ENCODE data around the gene PTPRA.
A peak's percentile ranks its signal among the peaks of the same experiment; 100 is the strongest.

Gene PTPRA

DNA sequence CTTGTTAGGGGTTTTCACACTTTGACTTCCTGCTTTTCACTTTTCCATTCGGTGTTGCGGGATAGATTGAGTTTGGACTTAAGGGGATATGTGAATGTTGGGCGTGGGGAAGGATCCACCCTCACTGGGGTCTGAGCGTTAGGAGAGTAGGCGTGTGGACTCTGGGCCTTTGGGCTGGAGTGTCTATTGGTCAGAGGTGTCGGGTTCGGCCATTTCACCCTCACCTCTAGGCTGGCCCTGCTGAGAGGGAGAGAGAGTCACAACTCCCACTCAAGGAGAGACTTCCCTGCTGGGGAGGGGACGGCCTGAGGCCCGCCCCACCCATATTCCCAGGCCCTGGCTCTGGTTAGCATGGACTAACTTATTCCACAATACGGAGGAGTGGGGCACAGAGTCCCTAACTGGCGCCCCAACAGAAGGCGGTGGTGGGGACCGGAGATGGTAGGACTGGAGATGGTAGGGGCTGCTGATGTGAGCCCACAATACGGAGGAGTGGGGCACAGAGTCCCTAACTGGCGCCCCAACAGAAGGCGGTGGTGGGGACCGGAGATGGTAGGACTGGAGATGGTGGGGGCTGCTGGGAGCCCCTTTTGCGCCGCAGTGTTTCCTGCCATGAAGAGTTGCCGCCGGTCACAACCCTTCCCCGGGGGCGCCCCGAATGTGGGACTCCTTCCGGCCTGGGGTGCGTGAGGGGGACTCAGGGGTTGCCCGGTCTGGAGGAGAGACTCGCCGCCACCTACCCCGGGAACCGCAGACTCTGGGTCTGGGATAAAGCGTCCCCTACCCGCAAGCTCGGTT lies 1.4 kb upstream of the PTPRA start:
- H3K4me3 ChIP-seq (ENCODE audit: insufficient read depth, low read depth, low read length) = peak overlapping the region; percentile 85
- peaks cover 15% of the 10 kb centered on the region for H3K4me1 ChIP-seq (ENCODE audit: control insufficient read depth, insufficient read depth, low read length)
- 54% methylated on average over 34 of the region's 34 CpGs for WGBS, 2 experiments
- no peaks in the 10 kb centered on the region for H3K36me3 ChIP-seq (ENCODE audit: control insufficient read depth, insufficient read depth, low read length)
- H3K9me3 ChIP-seq (ENCODE audit: control insufficient read depth, low read length) = no peaks in the 10 kb centered on the region
- no peak overlapping the region for H3K27ac ChIP-seq (ENCODE audit: insufficient read depth, low read depth, low read length, poor library complexity, severe bottlenecking)
- H3K27me3 ChIP-seq (ENCODE audit: control insufficient read depth, insufficient read depth, low read length, poor library complexity, severe bottlenecking) = peaks cover 26% of the 10 kb centered on the region

DNA sequence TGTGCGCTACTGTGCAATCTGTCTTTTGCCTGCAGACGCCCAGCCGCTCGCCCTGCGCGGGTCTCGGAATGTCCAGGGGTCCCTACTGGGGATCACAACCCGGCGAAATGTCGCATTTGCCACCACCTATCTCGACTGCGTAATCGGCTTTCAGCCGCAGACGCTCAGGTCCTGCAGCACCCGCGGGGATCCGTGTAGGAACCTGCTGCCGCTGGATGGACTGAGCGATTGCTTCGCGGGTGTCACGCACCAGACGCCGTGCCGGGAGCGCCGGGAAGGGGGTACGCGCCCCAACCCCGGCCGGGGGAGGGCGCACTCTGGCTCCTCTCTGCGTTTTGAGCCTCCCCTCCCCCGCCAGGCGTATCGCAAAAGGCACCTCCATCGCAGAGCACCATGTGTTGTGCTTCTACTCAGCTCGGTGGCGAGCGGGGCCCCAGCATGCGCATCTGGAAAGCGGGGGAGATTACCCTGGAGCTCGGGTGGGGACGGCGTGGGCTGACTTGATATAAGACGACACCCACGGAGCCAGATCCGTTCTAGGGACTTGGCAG lies 747 bp upstream of the PTPRA start:
- Histone ChIP-seq H3K27ac (ENCODE audit: insufficient read depth, low read depth, low read length, poor library complexity, severe bottlenecking) (no peak overlapping the region), H3K27me3 (ENCODE audit: control insufficient read depth, insufficient read depth, low read length, poor library complexity, severe bottlenecking) (peaks cover 26% of the 10 kb centered on the region), H3K4me3 (ENCODE audit: insufficient read depth, low read depth, low read length) (peak overlapping the region; percentile 85), H3K9me3 (ENCODE audit: control insufficient read depth, low read length) (no peaks in the 10 kb centered on the region), H3K36me3 (ENCODE audit: control insufficient read depth, insufficient read depth, low read length) (no peaks in the 10 kb centered on the region), H3K4me1 (ENCODE audit: control insufficient read depth, insufficient read depth, low read length) (peaks cover 15% of the 10 kb centered on the region)
- 1% methylated on average over 49 of the region's 49 CpGs for WGBS, 2 experiments

DNA sequence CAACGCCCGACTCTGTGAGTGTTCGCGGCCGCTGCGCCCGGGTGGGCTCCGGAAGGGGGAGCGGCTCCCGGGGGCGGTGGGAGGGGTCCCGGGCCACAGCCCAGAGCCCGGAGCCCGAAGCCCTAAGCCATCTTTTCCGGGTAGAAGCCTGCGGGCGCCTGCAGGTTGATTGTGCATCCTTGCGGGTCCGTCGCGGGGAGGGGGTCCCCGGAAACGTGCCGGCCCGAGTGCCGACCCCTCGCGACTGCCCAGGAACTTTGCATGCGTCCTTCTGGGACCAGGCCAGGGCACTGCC lies 413 bp downstream of the PTPRA start:
- WGBS, 2 experiments = 0% methylated on average over 29 of the region's 29 CpGs
- Histone ChIP-seq H3K36me3 (ENCODE audit: control insufficient read depth, insufficient read depth, low read length) (no peaks in the 10 kb centered on the region), H3K4me1 (ENCODE audit: control insufficient read depth, insufficient read depth, low read length) (peaks cover 15% of the 10 kb centered on the region), H3K4me3 (ENCODE audit: insufficient read depth, low read depth, low read length) (peak overlapping the region; percentile 85), H3K27ac (ENCODE audit: insufficient read depth, low read depth, low read length, poor library complexity, severe bottlenecking) (no peak overlapping the region), H3K27me3 (ENCODE audit: control insufficient read depth, insufficient read depth, low read length, poor library complexity, severe bottlenecking) (peaks cover 26% of the 10 kb centered on the region), H3K9me3 (ENCODE audit: control insufficient read depth, low read length) (no peaks in the 10 kb centered on the region)

DNA sequence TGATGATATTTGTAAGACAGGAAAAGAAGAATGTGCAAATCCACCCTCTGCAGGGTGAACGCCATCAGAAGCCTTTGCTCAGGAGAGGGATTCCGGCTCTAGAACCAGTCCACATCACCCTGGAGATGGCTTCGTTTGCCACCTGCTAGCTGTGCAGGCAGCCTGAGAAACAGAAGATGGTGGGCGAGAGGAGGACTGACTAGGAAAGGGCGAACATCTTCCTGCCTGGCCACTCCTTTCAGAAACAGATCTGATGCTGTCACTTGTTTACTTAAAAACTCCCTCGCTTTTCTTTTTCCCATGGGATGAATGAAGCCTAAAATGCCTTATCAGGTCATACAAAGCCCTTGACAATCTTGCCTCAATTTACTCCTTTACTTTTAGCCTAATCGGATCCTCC lies 1.2 kb downstream of the PTPRA start:
- Histone ChIP-seq H3K36me3 (ENCODE audit: control insufficient read depth, insufficient read depth, low read length) (no peaks in the 10 kb centered on the region), H3K4me3 (ENCODE audit: insufficient read depth, low read depth, low read length) (peak overlapping the region; percentile 85), H3K27me3 (ENCODE audit: control insufficient read depth, insufficient read depth, low read length, poor library complexity, severe bottlenecking) (peaks cover 26% of the 10 kb centered on the region), H3K9me3 (ENCODE audit: control insufficient read depth, low read length) (no peaks in the 10 kb centered on the region), H3K4me1 (ENCODE audit: control insufficient read depth, insufficient read depth, low read length) (peaks cover 15% of the 10 kb centered on the region), H3K27ac (ENCODE audit: insufficient read depth, low read depth, low read length, poor library complexity, severe bottlenecking) (no peak overlapping the region)
- WGBS, 2 experiments = 50 to 54% methylated on average over 7 of the region's 7 CpGs

DNA sequence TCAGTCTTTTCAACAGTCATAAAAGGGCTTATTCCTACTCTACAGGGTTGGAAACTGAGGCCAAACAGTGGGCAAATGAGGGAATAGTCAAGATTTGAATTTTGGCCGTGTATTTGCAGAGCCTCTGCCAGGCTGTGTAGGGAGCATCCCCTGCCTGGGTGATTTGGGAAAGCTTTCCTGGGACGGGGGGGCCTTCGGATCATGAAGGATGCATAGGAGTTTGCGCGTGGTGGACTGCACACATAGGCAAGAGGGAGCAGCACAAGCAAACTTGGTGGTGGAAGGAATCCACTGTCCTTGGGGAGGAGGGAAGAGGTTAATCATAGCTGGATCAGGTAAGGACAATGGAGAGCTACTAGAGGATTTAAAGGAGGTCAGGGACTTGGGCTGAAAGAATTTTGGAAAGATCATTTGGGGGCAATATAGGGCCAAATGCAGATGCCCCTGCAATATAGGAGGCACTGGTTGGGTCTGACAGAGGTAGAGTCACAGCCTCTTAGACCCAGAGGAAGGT lies 2.5 kb downstream of the PTPRA start:
- H3K4me3 ChIP-seq (ENCODE audit: insufficient read depth, low read depth, low read length) = no peak overlapping the region
- WGBS, 2 experiments = 91% methylated on average over 5 of the region's 5 CpGs
- no peaks in the 10 kb centered on the region for H3K9me3 ChIP-seq (ENCODE audit: control insufficient read depth, low read length)
- no peaks in the 10 kb centered on the region for H3K36me3 ChIP-seq (ENCODE audit: control insufficient read depth, insufficient read depth, low read length)
- H3K27me3 ChIP-seq (ENCODE audit: control insufficient read depth, insufficient read depth, low read length, poor library complexity, severe bottlenecking) = peaks cover 22% of the 10 kb centered on the region
- H3K27ac ChIP-seq (ENCODE audit: insufficient read depth, low read depth, low read length, poor library complexity, severe bottlenecking) = no peak overlapping the region
- H3K4me1 ChIP-seq (ENCODE audit: control insufficient read depth, insufficient read depth, low read length) = peaks cover 9% of the 10 kb centered on the region

DNA sequence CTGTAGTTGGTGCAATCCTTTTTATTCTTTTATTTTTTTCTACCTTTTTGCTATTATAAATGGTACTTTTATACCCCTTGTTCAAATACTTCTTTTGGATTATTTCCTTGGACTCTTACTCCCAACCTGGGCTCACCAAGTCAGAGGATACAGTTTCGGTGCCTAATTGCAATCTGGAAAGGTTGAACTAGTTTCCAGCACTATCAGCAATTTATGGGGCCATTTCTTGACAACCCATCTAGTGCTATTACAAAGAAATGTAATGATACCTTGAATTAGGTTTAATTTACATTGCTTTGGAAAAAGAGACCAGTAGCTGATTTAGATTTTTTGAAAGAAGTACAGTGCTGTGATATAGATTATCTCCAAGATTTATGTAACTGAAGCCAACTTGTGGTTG lies 5.2 kb downstream of the PTPRA start:
- no peak overlapping the region for H3K27ac ChIP-seq (ENCODE audit: insufficient read depth, low read depth, low read length, poor library complexity, severe bottlenecking)
- WGBS, 2 experiments = 91 to 100% methylated on average over 1 of the region's 1 CpG
- no peaks in the 10 kb centered on the region for H3K27me3 ChIP-seq (ENCODE audit: control insufficient read depth, insufficient read depth, low read length, poor library complexity, severe bottlenecking)
- peaks cover 3% of the 10 kb centered on the region for H3K36me3 ChIP-seq (ENCODE audit: control insufficient read depth, insufficient read depth, low read length)
- H3K4me3 ChIP-seq (ENCODE audit: insufficient read depth, low read depth, low read length) = no peak overlapping the region
- H3K4me1 ChIP-seq (ENCODE audit: control insufficient read depth, insufficient read depth, low read length) = peaks cover 7% of the 10 kb centered on the region
- no peaks in the 10 kb centered on the region for H3K9me3 ChIP-seq (ENCODE audit: control insufficient read depth, low read length)

DNA sequence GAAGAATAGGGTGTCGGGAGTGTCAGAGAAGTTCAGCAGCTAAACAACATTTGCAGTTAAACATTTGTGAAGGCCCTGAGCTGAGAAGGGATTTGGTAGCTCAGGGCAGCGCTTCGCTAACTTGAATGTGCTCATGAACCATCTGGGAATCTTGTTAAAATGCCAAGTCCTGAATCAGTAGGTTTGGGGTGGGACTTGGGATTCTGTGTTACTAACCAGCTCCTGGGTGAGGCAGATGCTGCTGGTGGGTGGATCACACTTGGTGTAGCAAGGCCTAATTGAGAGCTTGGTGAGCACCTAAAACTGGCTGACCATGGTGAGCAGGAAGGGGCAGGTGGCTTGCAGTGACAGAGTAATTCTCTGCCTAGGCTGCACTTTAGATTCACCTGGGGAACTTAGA lies 5.9 kb downstream of the PTPRA start:
- Histone ChIP-seq H3K36me3 (ENCODE audit: control insufficient read depth, insufficient read depth, low read length) (peaks cover 3% of the 10 kb centered on the region), H3K4me1 (ENCODE audit: control insufficient read depth, insufficient read depth, low read length) (peaks cover 7% of the 10 kb centered on the region), H3K4me3 (ENCODE audit: insufficient read depth, low read depth, low read length) (no peak overlapping the region), H3K27ac (ENCODE audit: insufficient read depth, low read depth, low read length, poor library complexity, severe bottlenecking) (no peak overlapping the region), H3K9me3 (ENCODE audit: control insufficient read depth, low read length) (no peaks in the 10 kb centered on the region), H3K27me3 (ENCODE audit: control insufficient read depth, insufficient read depth, low read length, poor library complexity, severe bottlenecking) (no peaks in the 10 kb centered on the region)
- WGBS, 2 experiments = 94 to 95% methylated on average over 3 of the region's 3 CpGs

DNA sequence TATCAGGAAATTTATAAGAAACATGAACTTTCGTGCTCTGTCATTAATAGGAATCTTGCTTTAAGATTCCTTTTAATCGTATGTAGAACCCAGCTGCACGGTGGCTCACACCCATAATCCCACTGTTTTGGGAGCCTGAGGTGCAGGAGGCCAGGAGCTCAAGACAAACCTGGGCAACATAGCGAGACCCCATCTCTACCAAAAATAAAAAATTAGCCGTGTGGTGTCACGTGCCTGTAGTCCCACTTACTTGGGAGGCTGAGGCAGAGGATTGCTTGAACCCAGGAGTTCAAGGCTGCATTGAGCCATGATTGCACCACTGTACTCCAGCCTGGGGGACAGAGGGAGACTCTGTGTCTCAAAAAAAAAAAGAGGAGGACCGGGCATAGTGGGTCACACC lies 7.4 kb downstream of the PTPRA start:
- peaks cover 3% of the 10 kb centered on the region for H3K36me3 ChIP-seq (ENCODE audit: control insufficient read depth, insufficient read depth, low read length)
- no peaks in the 10 kb centered on the region for H3K9me3 ChIP-seq (ENCODE audit: control insufficient read depth, low read length)
- peaks cover 4% of the 10 kb centered on the region for H3K4me1 ChIP-seq (ENCODE audit: control insufficient read depth, insufficient read depth, low read length)
- no peaks in the 10 kb centered on the region for H3K27me3 ChIP-seq (ENCODE audit: control insufficient read depth, insufficient read depth, low read length, poor library complexity, severe bottlenecking)
- WGBS, 2 experiments = 83 to 86% methylated on average over 7 of the region's 7 CpGs
- H3K27ac ChIP-seq (ENCODE audit: insufficient read depth, low read depth, low read length, poor library complexity, severe bottlenecking) = no peak overlapping the region
- H3K4me3 ChIP-seq (ENCODE audit: insufficient read depth, low read depth, low read length) = no peak overlapping the region

DNA sequence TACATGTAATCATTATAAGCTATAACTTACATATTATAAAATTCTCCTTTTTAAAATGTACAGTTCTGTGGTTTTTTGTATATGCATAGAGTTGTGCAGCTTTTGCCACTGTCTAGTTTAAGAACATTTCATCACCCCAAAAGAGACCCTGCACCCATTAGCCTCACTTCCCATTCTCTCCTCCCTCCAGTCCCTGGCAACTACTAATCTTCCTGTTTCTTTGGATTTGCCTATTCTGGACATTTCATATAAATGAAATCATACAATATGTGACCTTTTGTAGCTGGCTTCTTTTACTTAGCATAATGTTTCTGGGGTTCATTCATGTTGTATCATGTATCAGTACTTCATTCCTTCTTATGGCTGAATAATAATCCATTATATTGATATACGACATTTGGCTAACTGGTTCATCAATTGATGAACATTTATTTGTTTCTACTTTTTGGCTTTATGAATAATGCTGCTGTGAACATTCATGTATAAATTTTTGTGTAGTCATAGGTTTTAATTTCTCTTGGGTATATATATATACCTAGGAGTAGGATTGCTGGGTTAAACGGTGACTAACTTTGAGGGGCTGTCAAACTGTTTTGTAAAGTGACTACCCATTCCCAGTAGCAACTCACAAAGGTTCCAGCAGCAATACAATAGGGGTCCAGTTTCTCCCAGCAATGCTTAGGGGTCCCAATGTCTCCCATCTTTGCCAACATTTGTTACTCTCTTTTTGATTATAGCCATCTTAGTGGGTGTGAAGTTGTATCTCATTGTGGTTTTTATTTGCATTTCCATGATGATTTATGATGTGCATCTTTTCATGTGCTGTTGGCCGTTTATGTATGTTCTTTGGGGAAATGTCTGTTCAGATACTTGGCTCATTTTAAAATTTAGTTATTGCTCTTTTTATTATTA lies 10.7 kb downstream of the PTPRA start:
- Histone ChIP-seq H3K4me1 (ENCODE audit: control insufficient read depth, insufficient read depth, low read length) (no peaks in the 10 kb centered on the region), H3K36me3 (ENCODE audit: control insufficient read depth, insufficient read depth, low read length) (peaks cover 3% of the 10 kb centered on the region), H3K27me3 (ENCODE audit: control insufficient read depth, insufficient read depth, low read length, poor library complexity, severe bottlenecking) (no peaks in the 10 kb centered on the region), H3K9me3 (ENCODE audit: control insufficient read depth, low read length) (no peaks in the 10 kb centered on the region), H3K27ac (ENCODE audit: insufficient read depth, low read depth, low read length, poor library complexity, severe bottlenecking) (no peak overlapping the region), H3K4me3 (ENCODE audit: insufficient read depth, low read depth, low read length) (no peak overlapping the region)
- 83 to 95% methylated on average over 2 to 3 of the region's 3 CpGs for WGBS, 2 experiments

DNA sequence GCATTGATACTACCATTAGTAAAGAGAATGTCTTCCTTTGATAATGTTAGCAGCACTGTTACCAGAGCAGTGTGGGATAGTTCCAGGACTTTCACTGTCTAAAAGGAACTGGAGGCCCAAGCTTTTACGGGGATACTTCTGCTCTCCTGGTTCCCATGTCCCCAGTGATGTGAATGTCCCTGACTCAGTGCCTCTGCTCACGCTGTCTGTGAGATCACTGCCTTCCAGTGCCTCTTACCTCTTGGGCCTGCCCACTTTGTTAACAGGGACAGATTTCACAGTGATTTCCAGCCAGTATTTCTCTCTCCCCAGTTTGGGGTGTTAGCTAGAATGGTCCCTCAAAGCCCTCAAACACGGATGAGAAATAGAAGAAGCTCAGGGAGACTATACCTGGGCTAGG lies 14.4 kb downstream of the PTPRA start:
- H3K27me3 ChIP-seq (ENCODE audit: control insufficient read depth, insufficient read depth, low read length, poor library complexity, severe bottlenecking) = no peaks in the 10 kb centered on the region
- WGBS, 2 experiments = 93 to 98% methylated on average over 3 of the region's 3 CpGs
- H3K27ac ChIP-seq (ENCODE audit: insufficient read depth, low read depth, low read length, poor library complexity, severe bottlenecking) = no peak overlapping the region
- no peaks in the 10 kb centered on the region for H3K9me3 ChIP-seq (ENCODE audit: control insufficient read depth, low read length)
- H3K4me3 ChIP-seq (ENCODE audit: insufficient read depth, low read depth, low read length) = no peak overlapping the region
- no peaks in the 10 kb centered on the region for H3K36me3 ChIP-seq (ENCODE audit: control insufficient read depth, insufficient read depth, low read length)
- H3K4me1 ChIP-seq (ENCODE audit: control insufficient read depth, insufficient read depth, low read length) = no peaks in the 10 kb centered on the region
